ENCODE results near the gene MYLK4. TPM values are rescaled to one million over a fixed set of nuclear protein-coding genes. Genes with fewer than 3 reads are reported as not detected.

The MYLK4 gene
- total and polyA plus RNA-seq, 2 of the 13 experiments (the other 11 are each of a cell fraction or from before 2014, with no cell fraction given): 0.26 to 0.29 TPM

DNA sequence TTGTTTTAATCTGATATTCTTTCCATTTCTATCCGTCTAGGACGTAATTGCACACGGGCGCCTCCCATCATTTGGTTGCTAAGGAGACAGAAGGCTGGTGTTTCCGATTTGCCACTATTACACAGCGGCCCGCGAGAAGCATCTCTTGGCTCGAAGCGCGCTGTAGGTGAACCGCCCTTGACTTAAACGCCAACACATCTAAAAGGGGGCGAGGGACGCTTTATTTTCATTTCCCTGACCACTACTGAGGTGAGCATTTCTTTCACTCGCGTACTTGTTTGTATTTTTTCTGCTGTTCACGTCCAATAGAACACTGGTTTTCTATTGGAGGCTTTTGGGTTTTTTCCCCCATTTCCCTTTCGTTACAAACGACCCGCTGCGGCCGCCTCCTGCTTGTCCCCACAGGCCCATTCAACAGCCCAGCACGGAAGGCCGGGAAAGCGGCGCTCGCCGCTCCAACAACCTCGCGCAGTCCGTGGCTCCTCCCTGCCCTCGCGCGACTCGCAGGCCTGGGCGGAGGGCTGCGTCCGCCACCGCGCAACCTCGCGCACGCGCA, 14.0 kb upstream of the MYLK4 start (continued):
- no peak for TF ChIP-seq ZNF326 (CRISPR knock-in tag; IDR thresholded peaks at IDR 0.05; ENCODE audit: borderline replicate concordance)
- TF ChIP-seq ZNF224 (CRISPR knock-in tag; IDR thresholded peaks at IDR 0.05): peak; percentile 17; the same call in 1 of the 2 replicates
- TF ChIP-seq HDAC1 (CRISPR knock-in tag; IDR thresholded peaks at IDR 0.05): peak; percentile 51
- TF ChIP-seq, protein P1, sequence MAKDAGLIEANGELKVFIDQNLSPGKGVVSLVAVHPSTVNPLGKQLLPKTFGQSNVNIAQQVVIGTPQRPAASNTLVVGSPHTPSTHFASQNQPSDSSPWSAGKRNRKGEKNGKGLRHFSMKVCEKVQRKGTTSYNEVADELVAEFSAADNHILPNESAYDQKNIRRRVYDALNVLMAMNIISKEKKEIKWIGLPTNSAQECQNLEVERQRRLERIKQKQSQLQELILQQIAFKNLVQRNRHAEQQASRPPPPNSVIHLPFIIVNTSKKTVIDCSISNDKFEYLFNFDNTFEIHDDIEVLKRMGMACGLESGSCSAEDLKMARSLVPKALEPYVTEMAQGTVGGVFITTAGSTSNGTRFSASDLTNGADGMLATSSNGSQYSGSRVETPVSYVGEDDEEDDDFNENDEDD (CRISPR knock-in tag; IDR thresholded peaks at IDR 0.05; ENCODE audit: borderline replicate concordance): no peak
- TF ChIP-seq RARG (CRISPR knock-in tag; IDR thresholded peaks at IDR 0.05; ENCODE audit: low read depth): no peak
- no peak for TF ChIP-seq ZNF343 (CRISPR knock-in tag; IDR thresholded peaks at IDR 0.05)
- TF ChIP-seq KLF16 (CRISPR knock-in tag; IDR thresholded peaks at IDR 0.05): peak in 1 of 2 experiments; percentile 60; a peak in 2 of 4 replicates
- TF ChIP-seq AKAP8 (CRISPR knock-in tag; IDR thresholded peaks at IDR 0.05): 0 out of 2 replicates have a peak, but pooled peaks have one; percentile 15
- 0 out of 2 replicates have a peak, but pooled peaks have one; percentile 32 for TF ChIP-seq SAP130 (CRISPR knock-in tag; IDR thresholded peaks at IDR 0.05; ENCODE audit: low read depth)
- 0 out of 2 replicates have a peak, but pooled peaks have one; percentile 66 for TF ChIP-seq ZBTB26 (CRISPR knock-in tag; IDR thresholded peaks at IDR 0.05; ENCODE audit: borderline replicate concordance)
- 0 out of 2 replicates have a peak, but pooled peaks have one; percentile 51 for TF ChIP-seq DMAP1 (CRISPR knock-in tag; IDR thresholded peaks at IDR 0.05)
- no peak for TF ChIP-seq NFIB (CRISPR knock-in tag; IDR thresholded peaks at IDR 0.05; ENCODE audit: borderline replicate concordance)
- no peak for TF ChIP-seq CBX1 (IDR thresholded peaks at IDR 0.05; ENCODE audit: low read depth)
- TF ChIP-seq, protein P2, sequence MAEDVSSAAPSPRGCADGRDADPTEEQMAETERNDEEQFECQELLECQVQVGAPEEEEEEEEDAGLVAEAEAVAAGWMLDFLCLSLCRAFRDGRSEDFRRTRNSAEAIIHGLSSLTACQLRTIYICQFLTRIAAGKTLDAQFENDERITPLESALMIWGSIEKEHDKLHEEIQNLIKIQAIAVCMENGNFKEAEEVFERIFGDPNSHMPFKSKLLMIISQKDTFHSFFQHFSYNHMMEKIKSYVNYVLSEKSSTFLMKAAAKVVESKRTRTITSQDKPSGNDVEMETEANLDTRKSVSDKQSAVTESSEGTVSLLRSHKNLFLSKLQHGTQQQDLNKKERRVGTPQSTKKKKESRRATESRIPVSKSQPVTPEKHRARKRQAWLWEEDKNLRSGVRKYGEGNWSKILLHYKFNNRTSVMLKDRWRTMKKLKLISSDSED (CRISPR knock-in tag; IDR thresholded peaks at IDR 0.05): no peak
- 0 out of 2 replicates have a peak, but pooled peaks have one; percentile 10 for TF ChIP-seq ZNF878 (CRISPR knock-in tag; IDR thresholded peaks at IDR 0.05)
- 0 out of 2 replicates have a peak, but pooled peaks have one; percentile 20 for TF ChIP-seq ZNF44 (CRISPR knock-in tag; IDR thresholded peaks at IDR 0.05)
- 0 out of 2 replicates have a peak, but pooled peaks have one; percentile 47 for TF ChIP-seq PRDM10 (CRISPR knock-in tag; IDR thresholded peaks at IDR 0.05; ENCODE audit: low read depth)
- TF ChIP-seq RAD51 (IDR thresholded peaks at IDR 0.05; ENCODE audit: borderline replicate concordance): no peak
- peak; percentile 42; the same call in 1 of the 2 replicates for TF ChIP-seq PHF21A (CRISPR knock-in tag; IDR thresholded peaks at IDR 0.05)
- TF ChIP-seq NFIC (IDR thresholded peaks at IDR 0.05; ENCODE audit: low read length): 0 out of 2 replicates have a peak, but pooled peaks have one; percentile 12
- TF ChIP-seq ZNF780A (CRISPR knock-in tag; IDR thresholded peaks at IDR 0.05): no peak
- TF ChIP-seq THYN1 (CRISPR knock-in tag; IDR thresholded peaks at IDR 0.05; ENCODE audit: borderline replicate concordance, low read depth): 0 out of 2 replicates have a peak, but pooled peaks have one; percentile 10
- TF ChIP-seq CAMTA2 (CRISPR knock-in tag; IDR thresholded peaks at IDR 0.05; ENCODE audit: borderline replicate concordance): no peak
- TF ChIP-seq BRD4 (CRISPR knock-in tag; IDR thresholded peaks at IDR 0.05): no peak

Data from HepG2 (cell line).